Sigmoid colon (tissue), 7 donors: ENCODE data around the gene CDCA5. TPM values are rescaled to one million over a fixed set of nuclear protein-coding genes. Genes with fewer than 3 reads are reported as not detected.

Experiments
- DNase-seq: peaks from one replicate; pipeline ENCODE4 v3.0.0-alpha.2; 2019
- H3K27ac ChIP-seq, 4 donors: fragments of 200-600 bp; sonication (generic); one replicate each; pipeline ENCODE4 v1.5.1; 2016 to 2019; ENCODE audit warnings: mild to moderate bottlenecking in 1 of 4
- H3K27me3 ChIP-seq, 3 donors: fragments of 200-600 bp; sonication (generic); one replicate each; pipeline ENCODE4 v1.5.1; 2019; ENCODE audit warnings: mild to moderate bottlenecking in 1 of 3
- H3K36me3 ChIP-seq, 4 donors: fragments of 200-600 bp; sonication (generic); one replicate each; pipeline ENCODE4 v1.5.1; 2016 to 2019
- H3K4me1 ChIP-seq, 4 donors: fragments of 200-600 bp; sonication (generic); one replicate each; pipeline ENCODE4 v1.5.1; 2017 to 2019
- H3K4me3 ChIP-seq, 4 donors: fragments of 200-600 bp; sonication (generic); one replicate each; pipeline ENCODE4 v1.5.1; 2017 to 2019; ENCODE audit warnings: mild to moderate bottlenecking in 2 of 4, moderate library complexity in 1 of 4
- H3K9me3 ChIP-seq, 4 donors: fragments of 200-600 bp in 3 of 4; sonication (generic) in 3 of 4; one replicate each; pipeline versions ENCODE4 v1.5.1 to v1.6.1; 2013 to 2019
- CTCF ChIP-seq, 4 experiments: fragments of 450-650 bp in 3 of 4; fragments of 200-600 bp in 1 of 4; IDR thresholded peaks; one replicate each; pipeline ENCODE4 v1.5.1; 2016 to 2019; ENCODE audit warnings: antibody characterized with exemption in 4 of 4, mild to moderate bottlenecking in 3 of 4, moderate library complexity in 2 of 4
- EP300 ChIP-seq, 4 donors: sonication (generic); formaldehyde crosslinking; IDR thresholded peaks; one replicate each; pipeline ENCODE4 v1.6.1; 2017; ENCODE audit warnings: antibody characterized with exemption in 4 of 4
- POLR2A ChIP-seq, 2 donors: fragments of 450-650 bp; IDR thresholded peaks; one replicate each; pipeline ENCODE4 v1.6.1; 2016; ENCODE audit warnings: antibody characterized with exemption in 2 of 2, mild to moderate bottlenecking in 2 of 2, moderate library complexity in 2 of 2
- POLR2AphosphoS5 ChIP-seq, 4 donors: sonication (generic); formaldehyde crosslinking; IDR thresholded peaks; one replicate each; pipeline ENCODE4 v1.6.1; 2017; ENCODE audit warnings: antibody characterized with exemption in 4 of 4
- WGBS, 2 donors: extraction: QIAGEN DNeasy Blood & Tissue Kit; methylation state at CpG; one replicate each; pipeline ENCODE4 v1.1.7; 2013; 5-methylcytosine and 5-hydroxymethylcytosine counted together
- intact Hi-C: fragments of 100-400 bp; cut with DNase I; formaldehyde crosslinking; loops from one replicate; pipeline ENCODE4 v1.15.1; 2023
- polyA plus RNA-seq, 3 donors: library from polyadenylated mRNA; stranded (reverse); fragments of 200-250 nt; gene quantifications; one replicate each; pipeline ENCODE4 v1.2.3, GENCODE V29; 2013
- total RNA-seq, 4 donors: library from RNA; depleted of rRNA; stranded (reverse); fragments of >200 nt; gene quantifications; one replicate each; pipeline ENCODE4 v1.1.0, GENCODE V29; 2016
- donor health status: healthy with polysubstance abuse.
- donor health status: Bipolar disorder and iron deficiency.
- donor health status: healthy.

Gene CDCA5
- total and polyA plus RNA-seq, 7 donors = 0.33 to 21.5 (median 4.6) TPM; not detected in 1

- Histone ChIP-seq H3K4me1 (peaks cover 0 to 57% (median 44%) of the 10 kb centered on the region in 4 donors), H3K27ac (peak overlapping the region; percentile 72 to 89 (median 81))
Observed at GRCh38 chr11:65118097-65118837, 34.4 kb upstream of the CDCA5 start.

DNA sequence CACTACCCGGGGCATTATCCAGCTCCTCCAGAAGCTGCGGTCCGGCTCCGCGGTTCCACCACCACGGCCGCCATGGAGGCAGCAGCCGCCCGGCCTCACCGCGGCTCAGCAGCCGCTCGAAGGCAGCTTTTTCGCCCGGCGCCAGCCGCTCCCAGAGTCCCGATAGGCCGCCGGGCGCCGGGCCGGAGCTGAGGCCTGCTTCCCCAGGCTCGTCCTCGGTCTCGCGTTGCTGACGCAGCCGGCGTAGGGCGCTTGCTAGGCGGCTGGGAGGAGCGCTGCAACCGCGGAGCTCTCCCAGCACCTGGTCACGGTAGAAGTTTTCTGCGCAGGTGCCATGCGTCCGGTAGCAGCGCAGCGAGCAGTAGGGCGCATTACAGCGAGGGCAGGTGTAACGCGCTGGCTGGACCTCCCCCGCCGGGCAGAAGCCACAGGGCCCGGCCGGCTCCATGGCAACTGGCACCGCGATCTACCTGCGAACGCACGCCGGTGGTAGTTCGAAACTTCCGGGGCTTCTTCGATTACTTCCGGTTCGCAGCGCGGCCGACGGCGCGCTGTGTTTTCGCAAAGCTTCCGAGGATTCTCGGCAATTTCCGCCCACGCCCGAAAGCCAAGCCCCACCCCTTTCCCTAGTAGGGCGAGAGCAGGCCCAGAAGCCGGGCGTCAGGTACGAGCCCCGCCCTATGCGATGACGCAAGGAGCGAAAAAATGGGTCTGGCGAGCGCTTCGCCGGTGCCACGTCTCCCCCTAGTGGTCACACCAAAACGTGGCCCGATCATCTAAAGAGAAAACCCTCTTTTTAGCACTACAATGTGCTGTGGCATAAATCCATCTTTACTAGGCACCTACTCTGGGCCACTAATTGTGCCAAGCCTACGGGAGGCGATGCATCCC lies 33.6 kb upstream of the CDCA5 start, which contains the start of gene ZNHIT2:
Gene ZNHIT2, minus strand, starts transcription at position 496 of the 891 bp plus-strand sequence. Its CDS starts 48 bp downstream, at position 448.
- peak; percentile 100 for DNase-seq
- H3K9me3 ChIP-seq = no peaks in the 10 kb centered on the region
- peak within 1 kb of the TSS; percentile 68 to 98 (median 89) for H3K4me3 ChIP-seq
- peak within 1 kb of the TSS; percentile 87 to 97 (median 90) for H3K27ac ChIP-seq
- H3K4me1 ChIP-seq = peaks cover 0 to 57% (median 45%) of the 10 kb centered on the region in 4 donors
- 0 to 1% methylated on average over 89 of the region's 89 CpGs for WGBS, 2 donors
- TF ChIP-seq CTCF (IDR thresholded peaks at IDR 0.05) = peak; percentile 84 to 97 (median 92)
- TF ChIP-seq POLR2AphosphoS5 (IDR thresholded peaks at IDR 0.05) = peak; percentile 74 to 92 (median 82)
- TF ChIP-seq EP300 (IDR thresholded peaks at IDR 0.05) = peak in 1 of 4 donors; percentile 35
- TF ChIP-seq POLR2A (IDR thresholded peaks at IDR 0.05) = peak; percentile 33 to 36
- peaks cover 9 to 37% (median 18%) of the 10 kb centered on the region in 4 donors for H3K36me3 ChIP-seq
- intact Hi-C loops = loop anchor here (1.0 to 10.0 kb wide), 5 partner anchors 33 to 497 kb away; partner anchors contain the start of genes ARL2, CDC42BPG, CDCA5 and MAP3K11
- H3K27me3 ChIP-seq = no peaks in the 10 kb centered on the region

More at GRCh38 chr11:65118097-65118837, 34.4 kb upstream of the CDCA5 start:
- Histone ChIP-seq H3K4me3 (no peak overlapping the region), H3K27me3 (no peaks in the 10 kb centered on the region), H3K36me3 (peaks cover 9 to 37% (median 18%) of the 10 kb centered on the region in 4 donors), H3K9me3 (no peaks in the 10 kb centered on the region)
- WGBS, 2 donors = 84 to 86% methylated on average over 18 of the region's 18 CpGs
- TF ChIP-seq POLR2A (IDR thresholded peaks at IDR 0.05) (no peak), CTCF (IDR thresholded peaks at IDR 0.05) (peak in 2 of 4 experiments; percentile 20 to 27), EP300 (IDR thresholded peaks at IDR 0.05) (no peak), POLR2AphosphoS5 (IDR thresholded peaks at IDR 0.05) (no peak)
- intact Hi-C loops = loop anchor here (10.0 kb wide), 2 partner anchors 273 to 497 kb away; partner anchors contain the start of genes CDC42BPG, MAP3K11 and PCNX3
- DNase-seq = peak; percentile 52

DNA sequence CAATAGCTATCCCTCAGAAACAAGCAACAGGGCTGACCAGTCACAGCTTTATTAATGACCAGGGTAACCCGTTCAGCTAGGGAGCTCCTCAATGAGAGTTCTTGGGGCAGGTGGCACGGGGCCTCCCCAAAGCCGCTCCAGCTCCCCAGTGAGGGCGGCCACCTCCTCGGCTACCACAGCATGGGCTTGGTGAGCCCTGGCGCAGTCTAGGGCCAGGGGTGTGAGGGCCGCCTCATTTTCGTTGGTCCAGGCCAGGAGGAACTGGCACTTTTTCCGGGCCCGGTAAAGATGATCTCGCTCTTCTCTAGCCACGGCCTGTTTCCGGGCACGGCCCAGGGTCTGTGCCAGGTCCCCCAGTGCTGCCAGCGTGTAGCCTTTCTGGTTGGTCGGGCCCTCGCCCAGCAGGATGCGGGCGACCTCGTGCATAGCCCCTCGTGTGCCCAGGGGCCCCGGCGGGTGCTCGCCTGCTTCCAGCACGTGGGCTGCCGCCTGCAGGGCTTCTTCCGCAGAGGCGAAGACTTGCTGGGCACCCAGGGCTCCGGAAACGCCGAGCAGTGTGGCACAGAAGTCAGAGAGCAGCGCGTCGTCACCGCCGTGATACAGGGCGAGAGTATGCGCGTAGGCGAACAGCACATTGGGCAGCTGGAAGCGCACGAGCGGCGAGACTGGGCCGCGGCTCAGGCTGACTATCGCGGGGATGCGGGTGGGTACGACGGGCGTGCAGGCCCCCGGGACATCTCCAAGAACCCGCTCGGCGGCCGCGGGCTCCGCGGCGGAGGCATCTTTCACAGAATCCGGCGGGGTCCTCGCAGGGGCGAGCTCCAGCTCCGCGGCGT lies 32.7 kb upstream of the CDCA5 start:
- peak; percentile 70 for DNase-seq
- TF ChIP-seq POLR2AphosphoS5 (IDR thresholded peaks at IDR 0.05) = no peak
- Histone ChIP-seq H3K4me3 (peak overlapping the region; percentile 68 to 98 (median 89)), H3K9me3 (no peaks in the 10 kb centered on the region), H3K36me3 (peaks cover 9 to 37% (median 18%) of the 10 kb centered on the region in 4 donors), H3K27ac (peak overlapping the region; percentile 87 to 97 (median 90)), H3K4me1 (peaks cover 0 to 63% (median 52%) of the 10 kb centered on the region in 4 donors), H3K27me3 (no peaks in the 10 kb centered on the region)
- 12 to 21% methylated on average over 68 of the region's 68 CpGs for WGBS, 2 donors
- intact Hi-C loops = loop anchor here (1.0 to 10.0 kb wide), 5 partner anchors 32 to 498 kb away; partner anchors contain the start of genes ARL2, CDC42BPG, CDCA5 and MAP3K11

- DNase-seq = no peak
- Histone ChIP-seq H3K9me3 (no peaks in the 10 kb centered on the region), H3K27ac (no peak overlapping the region), H3K36me3 (peaks cover 9 to 29% (median 12%) of the 10 kb centered on the region in 4 donors), H3K4me1 (peaks cover 0 to 63% (median 52%) of the 10 kb centered on the region in 4 donors), H3K27me3 (no peaks in the 10 kb centered on the region), H3K4me3 (no peak overlapping the region)
- intact Hi-C loops = loop anchor here (2.0 to 10.0 kb wide), 3 partner anchors 101 to 499 kb away; partner anchors contain the start of genes ARL2, CDC42BPG, MAP3K11 and PCNX3
- 93 to 96% methylated on average over 21 of the region's 21 CpGs for whole genome bisulfite sequencing, 2 donors
- TF ChIP-seq CTCF (IDR thresholded peaks at IDR 0.05) (no peak), POLR2A (IDR thresholded peaks at IDR 0.05) (no peak), EP300 (IDR thresholded peaks at IDR 0.05) (no peak), POLR2AphosphoS5 (IDR thresholded peaks at IDR 0.05) (no peak)
Observed at GRCh38 chr11:65115361-65116082, 31.7 kb upstream of the CDCA5 start.
